ENCODE data around the gene ENGASE. TPM values are rescaled to one million over a fixed set of nuclear protein-coding genes. Genes with fewer than 3 reads are reported as not detected.

ENGASE gene
- polyA plus RNA-seq, 1 of the 3 experiments (the other 2 are of a cell fraction), result 30.1 TPM

- TF ChIP-seq CTCF (IDR thresholded peaks at IDR 0.05) (no peak), FOSL2 (IDR thresholded peaks at IDR 0.05; ENCODE audit: borderline replicate concordance, low read depth) (no peak), TEAD4 (IDR thresholded peaks at IDR 0.05; ENCODE audit: borderline replicate concordance, insufficient read depth) (no peak)
These were observed 32.3 kb downstream of the ENGASE start (continued) for GRCh38 chr17:79106958-79107357.

GRCh38 chr17:79107499-79108231 lies 33.0 kb downstream of the ENGASE start:
- H4K20me1 ChIP-seq (ENCODE audit: insufficient read depth), result no peaks in the 10 kb centered on the region; the same call in 1 of the 2 replicates
- no peaks in the 10 kb centered on the region for H3K27me3 ChIP-seq (ENCODE audit: insufficient read depth)
- no peak overlapping the region for H3K9ac ChIP-seq
- TF ChIP-seq IRF3 (IDR thresholded peaks at IDR 0.05; ENCODE audit: low read depth, low read length), result no peak
- no peak for TF ChIP-seq GATA2 (CRISPR knock-in tag; IDR thresholded peaks at IDR 0.05)
- no peak for TF ChIP-seq ELF1 (IDR thresholded peaks at IDR 0.05)
- no peak for TF ChIP-seq MAX (IDR thresholded peaks at IDR 0.05; ENCODE audit: low read depth)
- no peak for TF ChIP-seq RFX5 (IDR thresholded peaks at IDR 0.05; ENCODE audit: low read length)
- no peak for TF ChIP-seq FOXM1 (IDR thresholded peaks at IDR 0.05; ENCODE audit: low read depth)
- no peak for TF ChIP-seq TAF1 (IDR thresholded peaks at IDR 0.05; ENCODE audit: borderline replicate concordance, low read depth, low read length)
- no peak for TF ChIP-seq SIN3A (IDR thresholded peaks at IDR 0.05; ENCODE audit: borderline replicate concordance, low read depth, low read length)
- TF ChIP-seq CHD2 (IDR thresholded peaks at IDR 0.05; ENCODE audit: low read length, partially characterized antibody), result no peak
- TF ChIP-seq SMC3 (IDR thresholded peaks at IDR 0.05; ENCODE audit: low read depth, low read length), result no peak
- TF ChIP-seq NRF1 (IDR thresholded peaks at IDR 0.05; ENCODE audit: low read depth, low read length), result no peak
- TF ChIP-seq FOSL2 (IDR thresholded peaks at IDR 0.05; ENCODE audit: borderline replicate concordance, low read depth), result no peak
- TF ChIP-seq RXRA (IDR thresholded peaks at IDR 0.05; ENCODE audit: borderline replicate concordance, low read depth), result no peak
- TF ChIP-seq MXI1 (IDR thresholded peaks at IDR 0.05; ENCODE audit: low read depth, low read length), result no peak
- TF ChIP-seq EZH2phosphoT487 (IDR thresholded peaks at IDR 0.05; ENCODE audit: borderline replicate concordance, low read depth), result no peak
- TF ChIP-seq MEF2A (IDR thresholded peaks at IDR 0.05; ENCODE audit: borderline replicate concordance, low read depth), result no peak
- TF ChIP-seq PBX3 (IDR thresholded peaks at IDR 0.05), result no peak
- TF ChIP-seq ZBTB33 (IDR thresholded peaks at IDR 0.05; ENCODE audit: borderline replicate concordance, low read depth), result no peak
- TF ChIP-seq USF1 (IDR thresholded peaks at IDR 0.05; ENCODE audit: borderline replicate concordance, low read depth), result no peak
- H3K27ac ChIP-seq (ENCODE audit: low read depth in 2 of 2, low read length in 1 of 2), result no peak overlapping the region
- no peak overlapping the region for H3K4me3 ChIP-seq (ENCODE audit: low read depth in 2 of 2, low read length in 1 of 2)
- WGBS (ENCODE audit: low lambda C conversion rate), result 79% methylated on average over 18 of the region's 25 CpGs
- H3K9me3 ChIP-seq, result no peaks in the 10 kb centered on the region
- H3K4me1 ChIP-seq (ENCODE audit: control insufficient read depth in 1 of 2, insufficient read depth in 2 of 2, low read depth in 1 of 2, low read length in 1 of 2), result no peaks in the 10 kb centered on the region; a peak in 1 of 4 replicates
- no peak overlapping the region for H3K4me2 ChIP-seq
- DNase-seq, result no peak
- no peaks in the 10 kb centered on the region for H3F3A ChIP-seq (replicated peaks; ENCODE audit: insufficient read depth)
- no peaks in the 10 kb centered on the region for H3K79me2 ChIP-seq (ENCODE audit: insufficient read depth)
- no peaks in the 10 kb centered on the region for H3K36me3 ChIP-seq (replicated peaks in 1 of 2; ENCODE audit: control insufficient read depth in 1 of 2, insufficient read depth in 2 of 2, low read length in 1 of 2)
- no peak overlapping the region for H2AFZ ChIP-seq (ENCODE audit: low read depth)
- CTCF ChIA-PET, result interaction anchor here (0.6 to 45.1 kb wide), 12 partner anchors 10 to 294 kb away, joined by 3 to 1305 read pairs (median 7); no protein-coding TSS in a partner anchor
- H3K9me2 ChIP-seq, result no peaks in the 10 kb centered on the region
- POLR2A ChIA-PET, result no interaction called here
